ENCODE results near the gene VKORC1.

The VKORC1 gene

DNA sequence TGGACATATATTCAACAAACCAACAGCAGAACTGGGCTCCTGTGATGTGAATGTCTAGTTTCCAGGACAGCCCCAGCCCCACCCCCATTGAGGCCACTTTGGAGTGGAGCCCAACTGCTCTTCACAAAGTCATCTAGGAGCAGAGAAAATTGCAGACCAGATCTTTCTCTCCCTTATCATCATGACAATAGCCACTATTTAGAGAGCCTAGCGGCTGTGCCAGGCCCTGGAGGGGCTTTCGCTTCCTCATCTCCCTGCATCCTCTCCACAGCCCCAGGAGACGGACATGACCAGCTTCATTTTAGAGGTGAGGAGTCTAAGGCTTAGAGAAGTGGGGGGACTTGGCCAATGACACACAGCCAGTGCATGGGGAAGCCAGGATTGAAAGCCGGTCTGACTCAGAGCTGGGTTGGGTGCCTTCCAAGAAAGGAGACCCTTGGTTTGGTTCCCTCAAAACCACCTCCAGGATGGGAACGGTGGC is 39.5 kb upstream of the VKORC1 start:
- DNase-seq = peak; percentile 43 to 64
- no peak for TF ChIP-seq POLR2A (IDR thresholded peaks at IDR 0.05; ENCODE audit: low read length)
- no peak for TF ChIP-seq GATA1 (IDR thresholded peaks at IDR 0.05; ENCODE audit: low read depth, low read length)

DNA sequence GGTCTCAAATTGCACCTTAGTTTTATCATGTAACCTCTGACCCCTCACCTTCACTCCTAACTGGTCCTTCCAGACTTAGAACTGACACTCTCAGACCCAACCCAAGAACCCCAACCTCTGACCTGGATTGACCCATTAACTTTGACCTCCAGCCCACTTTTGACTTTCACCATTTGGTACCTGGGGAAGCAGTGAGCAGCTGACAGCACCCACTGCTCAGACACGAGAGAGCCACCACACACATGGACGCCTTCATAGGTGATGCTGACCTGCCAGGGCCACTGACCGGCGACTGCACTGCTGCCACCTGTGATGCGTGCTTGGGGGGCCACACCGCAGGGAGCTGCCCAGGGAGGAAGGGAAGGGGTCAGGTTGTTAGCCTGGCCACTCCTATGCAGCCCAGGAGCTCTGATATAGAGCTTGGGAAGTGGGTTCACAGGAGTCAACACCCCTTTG is 38.5 kb upstream of the VKORC1 start:
- TF ChIP-seq GATA1 (IDR thresholded peaks at IDR 0.05; ENCODE audit: low read depth, low read length) (no peak), POLR2A (IDR thresholded peaks at IDR 0.05; ENCODE audit: low read length) (no peak)
- DNase-seq = no peak

DNA sequence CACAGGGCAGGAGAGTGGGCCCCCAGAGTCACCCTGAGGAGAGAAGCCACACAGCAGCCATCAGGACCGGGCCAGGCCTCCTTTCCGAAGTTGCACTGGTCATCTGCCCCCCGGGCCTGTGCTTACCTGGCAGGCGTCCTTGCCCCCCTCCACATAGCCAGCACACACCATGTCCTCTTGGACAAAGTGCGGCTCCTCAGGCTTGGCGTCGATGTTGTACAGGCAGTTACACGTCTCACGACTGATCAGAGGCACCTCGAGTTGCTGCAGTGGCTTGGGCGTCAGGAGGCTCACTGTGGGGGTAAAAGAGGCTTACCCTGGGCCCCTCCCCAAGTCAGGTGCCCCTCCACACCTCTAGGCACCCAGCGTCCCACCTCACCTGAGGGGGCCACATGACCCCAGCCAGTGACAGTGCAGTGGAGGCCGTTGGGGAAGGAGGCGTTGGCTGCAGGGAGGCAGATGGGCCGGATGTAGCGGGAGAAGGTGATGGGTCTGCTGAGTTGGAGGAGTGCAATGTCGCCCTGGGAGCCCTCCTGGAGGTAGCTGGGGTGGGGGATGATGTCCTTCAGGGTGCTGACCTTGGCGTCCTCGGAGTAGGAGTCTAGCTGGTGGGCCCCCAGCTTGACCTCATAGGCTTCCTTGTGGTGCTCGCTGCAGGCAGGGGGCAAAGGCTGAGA is 37.8 kb upstream of the VKORC1 start:
- no peak for DNase-seq
- TF ChIP-seq POLR2A (IDR thresholded peaks at IDR 0.05; ENCODE audit: low read length) (no peak), GATA1 (IDR thresholded peaks at IDR 0.05; ENCODE audit: low read depth, low read length) (no peak)

DNA sequence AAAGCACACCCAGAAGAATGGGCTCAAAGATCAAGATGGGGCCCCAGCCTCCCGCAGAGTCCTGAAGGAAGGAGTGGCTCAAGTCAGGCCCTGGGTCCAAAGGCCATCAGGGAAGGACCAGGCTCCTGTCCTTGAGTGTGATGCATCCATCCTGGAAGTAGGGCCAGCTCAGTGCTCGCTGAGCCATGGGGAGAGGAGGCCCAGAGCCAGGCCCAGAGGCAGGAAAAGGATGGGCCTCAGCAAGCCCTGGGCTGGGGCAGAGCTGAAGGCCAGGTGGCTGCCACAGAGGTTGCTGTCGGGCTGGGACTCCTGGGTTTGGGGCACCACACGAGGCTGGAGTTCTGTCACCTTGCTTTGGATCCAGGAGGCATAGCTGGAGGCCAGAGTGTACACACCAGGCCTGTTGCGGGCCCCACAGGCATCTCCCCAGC is 37.3 kb upstream of the VKORC1 start:
- DNase-seq = no peak
- TF ChIP-seq POLR2A (IDR thresholded peaks at IDR 0.05; ENCODE audit: low read length) (no peak), GATA1 (IDR thresholded peaks at IDR 0.05; ENCODE audit: low read depth, low read length) (no peak)

DNA sequence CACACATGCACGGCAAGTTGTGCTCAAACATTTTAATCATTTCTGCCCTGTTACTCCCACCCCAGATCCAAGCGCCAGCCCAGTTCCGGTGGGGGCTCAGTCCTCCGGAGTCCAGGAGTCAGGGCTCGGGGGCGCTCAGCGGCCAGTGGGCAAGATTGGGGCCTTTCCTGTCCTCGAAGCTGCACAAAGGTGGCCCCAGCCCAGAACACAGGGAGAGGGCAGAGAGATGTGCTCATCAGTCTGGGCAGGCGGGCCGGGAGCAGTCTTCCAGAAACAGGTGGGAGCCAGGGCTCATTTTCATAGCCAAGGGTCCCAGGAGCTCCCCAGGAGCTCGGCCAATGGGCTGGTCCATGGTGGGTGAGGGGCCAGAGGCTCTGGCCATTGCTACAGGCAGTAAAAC is 36.8 kb upstream of the VKORC1 start:
- no peak for TF ChIP-seq GATA1 (IDR thresholded peaks at IDR 0.05; ENCODE audit: low read depth, low read length)
- no peak for TF ChIP-seq POLR2A (IDR thresholded peaks at IDR 0.05; ENCODE audit: low read length)
- DNase-seq = no peak

DNA sequence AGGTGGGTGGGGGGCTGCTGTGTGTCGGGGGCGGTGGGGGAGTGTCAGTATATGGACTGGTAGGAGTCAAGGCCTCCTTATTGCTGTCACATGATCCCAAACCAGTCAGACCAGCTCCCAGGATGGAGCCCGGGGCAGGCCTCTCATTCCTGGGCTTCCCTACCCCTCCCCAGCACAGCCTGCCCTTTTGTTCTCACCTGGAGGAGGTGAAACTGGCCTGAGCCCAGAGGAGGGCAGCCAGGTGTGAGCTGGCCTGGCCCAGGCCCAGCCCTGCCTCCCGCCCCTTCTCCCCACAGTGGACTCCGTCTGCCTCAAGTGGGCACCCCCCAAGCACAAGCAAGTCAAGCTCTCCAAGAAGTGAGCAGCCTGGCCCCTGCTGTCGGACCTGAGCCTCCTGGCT is 36.3 kb upstream of the VKORC1 start:
- TF ChIP-seq GATA1 (IDR thresholded peaks at IDR 0.05; ENCODE audit: low read depth, low read length) = no peak
- no peak for TF ChIP-seq POLR2A (IDR thresholded peaks at IDR 0.05; ENCODE audit: low read length)
- no peak for DNase-seq

DNA sequence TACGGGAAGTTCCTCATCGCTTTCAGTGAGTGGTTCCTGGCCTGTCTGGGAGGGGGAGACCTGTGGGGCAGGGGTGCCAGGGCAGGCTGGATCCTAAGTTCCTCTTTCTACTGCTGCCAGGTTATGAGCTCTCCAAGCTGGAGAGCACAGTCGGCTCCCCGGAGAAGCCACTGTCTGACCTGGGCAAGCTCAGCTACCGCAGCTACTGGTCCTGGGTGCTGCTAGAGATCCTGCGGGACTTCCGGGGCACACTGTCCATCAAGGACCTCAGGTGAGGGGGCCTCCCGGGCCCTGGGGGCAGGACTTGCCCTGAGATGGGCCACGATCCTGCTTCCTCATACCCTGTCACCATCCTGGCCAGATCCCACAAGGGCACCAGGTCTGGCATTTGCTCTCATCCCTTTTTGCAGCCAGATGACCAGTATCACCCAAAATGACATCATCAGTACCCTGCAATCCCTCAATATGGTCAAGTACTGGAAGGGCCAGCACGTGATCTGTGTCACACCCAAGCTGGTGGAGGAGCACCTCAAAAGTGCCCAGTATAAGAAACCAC is 35.8 kb upstream of the VKORC1 start:
- no peak for DNase-seq
- TF ChIP-seq POLR2A (IDR thresholded peaks at IDR 0.05; ENCODE audit: low read length) = no peak
- TF ChIP-seq GATA1 (IDR thresholded peaks at IDR 0.05; ENCODE audit: low read depth, low read length) = no peak

DNA sequence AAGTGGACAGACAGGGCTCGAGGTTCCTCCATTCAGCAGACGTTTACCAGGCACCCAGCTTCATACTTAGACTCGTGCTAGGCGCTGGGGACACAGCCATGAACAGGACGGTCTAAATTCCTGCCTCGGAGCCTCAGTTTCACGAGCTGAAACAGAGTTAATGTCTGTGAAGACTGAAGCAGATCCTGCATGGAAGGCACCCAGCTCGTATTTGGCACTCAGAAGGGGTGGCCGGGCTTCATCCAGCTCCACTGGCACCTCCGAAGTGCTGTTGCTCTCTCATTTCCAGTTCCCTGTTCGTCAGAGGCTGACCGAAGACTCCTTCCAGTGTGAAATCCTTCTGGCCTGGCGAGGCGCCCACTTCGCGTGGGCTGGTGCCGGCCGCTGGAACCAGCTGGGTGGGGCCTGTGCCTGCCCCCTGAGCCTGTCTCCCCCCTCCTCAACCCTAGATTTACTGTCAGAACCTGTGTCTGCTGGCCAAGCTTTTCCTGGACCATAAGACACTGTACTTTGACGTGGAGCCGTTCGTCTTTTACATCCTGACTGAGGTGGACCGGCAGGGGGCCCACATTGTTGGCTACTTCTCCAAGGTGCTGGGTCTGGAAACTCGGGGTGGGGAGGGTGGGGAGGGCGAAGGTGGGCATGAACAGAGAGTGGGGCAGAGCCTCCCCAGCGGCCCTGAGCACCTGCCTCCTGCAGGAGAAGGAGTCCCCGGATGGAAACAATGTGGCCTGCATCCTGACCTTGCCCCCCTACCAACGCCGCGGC is 35.2 kb upstream of the VKORC1 start:
- DNase-seq = no peak
- TF ChIP-seq POLR2A (IDR thresholded peaks at IDR 0.05; ENCODE audit: low read length) (no peak), GATA1 (IDR thresholded peaks at IDR 0.05; ENCODE audit: low read depth, low read length) (no peak)

DNA sequence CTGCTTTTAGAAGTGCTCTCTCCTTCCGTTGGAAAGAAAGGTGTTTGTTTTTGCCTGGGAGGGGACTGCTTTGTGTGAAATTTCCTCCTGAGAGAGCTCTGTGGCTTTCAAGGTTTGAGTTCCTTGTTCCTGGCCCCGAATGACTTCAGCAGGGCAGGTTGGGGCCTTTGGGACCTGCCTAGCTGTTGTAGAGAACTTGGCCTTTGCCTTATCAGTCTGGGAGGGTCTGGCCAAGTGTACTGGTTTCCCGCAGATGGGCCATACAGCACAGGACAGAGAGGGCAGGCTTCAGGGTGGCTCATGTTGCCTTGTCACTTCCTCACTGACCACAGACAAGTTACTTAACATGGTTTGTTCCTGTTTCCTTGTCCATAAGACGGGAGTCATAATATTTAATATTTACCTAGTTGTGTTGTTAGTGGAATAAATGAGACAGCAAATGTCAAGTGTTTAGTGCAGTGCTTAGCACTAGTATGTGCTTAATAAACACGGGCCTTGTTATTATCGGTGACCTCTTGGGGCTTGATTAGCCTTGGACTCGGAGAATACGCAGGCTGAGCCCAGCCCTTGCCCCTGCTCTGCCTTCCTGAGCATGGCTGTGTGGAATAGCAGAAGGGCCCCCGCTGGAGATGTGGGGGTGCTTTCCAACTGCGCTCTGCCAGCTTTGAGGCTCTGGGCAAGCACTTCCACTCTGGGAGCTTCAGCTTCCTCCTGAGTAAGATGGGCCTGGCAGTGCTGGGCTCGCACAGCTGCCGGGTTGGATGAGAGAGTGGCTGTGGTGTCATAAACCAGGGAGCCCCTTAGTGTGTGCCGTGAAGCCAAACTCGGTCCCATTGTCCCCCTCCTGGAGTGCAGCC is 34.3 kb upstream of the VKORC1 start:
- no peak for TF ChIP-seq GATA1 (IDR thresholded peaks at IDR 0.05; ENCODE audit: low read depth, low read length)
- TF ChIP-seq POLR2A (IDR thresholded peaks at IDR 0.05; ENCODE audit: low read length) = peak; percentile 16
- DNase-seq = peak; percentile 73 to 87

DNA sequence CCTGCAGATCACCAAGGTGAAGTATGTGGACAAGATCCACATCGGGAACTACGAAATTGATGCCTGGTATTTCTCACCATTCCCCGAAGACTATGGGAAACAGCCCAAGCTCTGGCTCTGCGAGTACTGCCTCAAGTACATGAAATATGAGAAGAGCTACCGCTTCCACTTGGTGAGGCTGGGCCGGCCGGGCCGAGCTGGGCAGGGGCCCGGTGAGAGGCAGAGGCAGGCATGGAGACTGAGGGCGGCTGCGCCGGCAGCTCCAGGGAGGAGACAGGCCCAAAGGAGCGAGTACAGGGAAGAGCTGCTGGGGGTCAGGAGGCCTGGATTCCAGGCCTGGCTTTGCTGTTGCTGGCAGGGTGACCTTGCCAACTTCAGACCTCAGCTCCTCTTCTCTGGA is 32.6 kb upstream of the VKORC1 start:
- TF ChIP-seq GATA1 (IDR thresholded peaks at IDR 0.05; ENCODE audit: low read depth, low read length) (no peak), POLR2A (IDR thresholded peaks at IDR 0.05; ENCODE audit: low read length) (no peak)
- DNase-seq = no peak

DNA sequence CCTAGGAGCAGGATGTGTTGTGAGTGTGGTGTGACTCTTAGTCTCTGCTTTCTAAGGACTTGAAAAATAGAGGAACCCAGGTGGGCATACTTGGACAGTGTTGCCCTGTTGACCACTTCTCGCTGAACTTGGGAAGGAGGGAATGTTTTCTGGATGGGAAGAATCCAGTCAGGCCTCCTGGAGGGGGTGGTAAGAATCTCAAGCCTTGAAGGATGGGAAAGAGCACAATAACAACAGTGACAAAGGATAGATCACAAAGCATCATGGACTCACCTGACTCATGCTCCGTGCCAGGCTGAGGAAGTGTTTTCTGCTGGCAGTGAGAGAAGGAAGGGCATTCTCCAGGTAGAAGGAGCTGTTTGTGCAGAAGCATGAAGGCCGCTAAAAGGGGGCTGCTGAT is 31.2 kb upstream of the VKORC1 start:
- DNase-seq = no peak
- no peak for TF ChIP-seq POLR2A (IDR thresholded peaks at IDR 0.05; ENCODE audit: low read length)
- TF ChIP-seq GATA1 (IDR thresholded peaks at IDR 0.05; ENCODE audit: low read depth, low read length) = no peak

DNA sequence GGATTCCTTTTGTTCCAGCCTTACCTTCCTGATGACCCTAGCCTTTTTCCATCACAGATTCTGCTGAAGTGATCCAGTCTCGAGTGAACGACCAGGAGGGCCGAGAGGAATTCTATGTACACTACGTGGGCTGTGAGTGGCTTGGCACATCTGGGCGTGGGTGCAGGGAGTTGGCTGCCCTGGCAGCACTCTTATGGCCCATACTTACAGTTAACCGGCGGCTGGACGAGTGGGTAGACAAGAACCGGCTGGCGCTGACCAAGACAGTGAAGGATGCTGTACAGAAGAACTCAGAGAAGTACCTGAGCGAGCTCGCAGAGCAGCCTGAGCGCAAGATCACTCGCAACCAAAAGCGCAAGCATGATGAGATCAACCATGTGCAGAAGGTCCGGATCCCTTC is 25.5 kb upstream of the VKORC1 start:
- TF ChIP-seq GATA1 (IDR thresholded peaks at IDR 0.05; ENCODE audit: low read depth, low read length) (no peak), POLR2A (IDR thresholded peaks at IDR 0.05; ENCODE audit: low read length) (no peak)
- DNase-seq = no peak

DNA sequence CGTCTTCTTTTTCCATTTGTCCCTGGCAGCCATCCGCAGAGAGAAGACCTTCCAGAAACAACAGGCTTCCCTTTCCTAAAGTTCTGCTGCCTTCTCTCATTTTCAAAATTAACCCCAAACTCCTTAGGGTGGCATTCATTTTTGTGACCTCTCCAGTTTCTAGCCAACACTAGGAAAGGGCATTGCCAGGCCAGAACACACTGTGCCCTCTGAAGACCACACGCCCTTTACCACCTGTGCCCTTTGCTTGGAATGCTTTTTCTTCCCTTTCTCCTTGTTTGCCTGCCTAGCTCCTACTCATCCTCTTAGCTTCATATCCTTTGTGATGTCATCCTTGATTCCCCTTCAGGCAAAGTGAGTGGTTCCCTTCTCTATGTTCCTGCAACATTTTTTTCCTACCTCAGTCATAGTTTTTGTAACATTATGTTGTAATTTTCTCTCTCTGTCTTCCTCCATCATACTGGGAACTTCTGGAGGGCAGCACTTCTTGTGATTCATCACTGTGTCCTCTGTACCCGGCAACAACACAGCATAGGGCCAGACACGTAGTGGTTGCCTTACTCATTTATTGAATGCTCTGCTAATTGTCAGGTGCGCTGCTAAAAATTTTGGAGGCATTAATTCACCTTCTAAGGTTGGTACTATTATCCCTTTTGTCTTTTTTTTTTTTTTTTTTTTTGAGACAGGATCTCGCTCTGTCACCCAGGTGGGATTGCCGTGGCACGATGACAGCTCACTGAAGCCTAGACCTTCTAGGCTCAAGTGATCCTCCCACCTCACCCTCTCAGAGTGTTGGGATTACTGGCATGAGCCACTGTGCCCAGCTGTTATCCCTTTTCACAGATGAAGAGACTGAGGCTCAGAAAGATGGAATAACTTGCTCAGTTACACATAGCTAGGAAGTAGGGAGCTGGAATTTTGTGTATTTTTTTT is 23.9 kb upstream of the VKORC1 start:
- DNase-seq = no peak
- TF ChIP-seq POLR2A (IDR thresholded peaks at IDR 0.05; ENCODE audit: low read length) (no peak), GATA1 (IDR thresholded peaks at IDR 0.05; ENCODE audit: low read depth, low read length) (no peak)

Data from erythroblast (primary cell).